Smooth muscle cell (in vitro differentiated cells): ENCODE data around the gene GRID2. TPM values are rescaled to one million over a fixed set of nuclear protein-coding genes. Genes with fewer than 3 reads are reported as not detected.

ENCODE experiments used
- DNase-seq: peaks from one replicate; lab custom pipeline; 2025; ENCODE audit not compliant: unreplicated experiment; lab: John Stamatoyannopoulos, UW
- H2AFZ ChIP-seq: fragments of 200-600 bp; sonication (generic); 2 replicates; pipeline ENCODE4 v1.6.0; 2016; ENCODE audit warnings: antibody characterized with exemption, low read depth, mild to moderate bottlenecking
- H3F3A ChIP-seq: fragments of 200-600 bp; sonication (generic); 2 replicates; pipeline ENCODE4 v1.6.0; 2017; ENCODE audit warnings: antibody characterized with exemption, low read depth
- H3K27ac ChIP-seq: fragments of 200-600 bp; sonication (generic); 2 replicates; pipeline ENCODE4 v1.5.1; 2016; ENCODE audit warnings: low read depth, mild to moderate bottlenecking
- H3K27me3 ChIP-seq: fragments of 200-600 bp; sonication (generic); 2 replicates; pipeline ENCODE4 v1.6.1; 2016; ENCODE audit warnings: low read depth, mild to moderate bottlenecking
- H3K36me3 ChIP-seq: fragments of 200-600 bp; sonication (generic); 2 replicates; pipeline ENCODE4 v1.5.1; 2016; ENCODE audit warnings: low read depth
- H3K4me1 ChIP-seq: fragments of 200-600 bp; sonication (generic); 2 replicates; pipeline ENCODE4 v1.5.1; 2016; ENCODE audit warnings: low read depth
- H3K4me2 ChIP-seq: fragments of 200-600 bp; sonication (generic); 2 replicates; pipeline ENCODE4 v1.6.0; 2016; ENCODE audit warnings: mild to moderate bottlenecking
- H3K4me3 ChIP-seq: fragments of 200-600 bp; sonication (generic); 2 replicates; pipeline ENCODE4 v1.5.1; 2016; ENCODE audit warnings: mild to moderate bottlenecking
- H3K79me2 ChIP-seq: fragments of 200-600 bp; sonication (generic); 2 replicates; pipeline ENCODE4 v1.6.0; 2016; ENCODE audit warnings: low read depth, mild to moderate bottlenecking
- H3K9ac ChIP-seq: fragments of 200-600 bp; sonication (generic); 2 replicates; pipeline ENCODE4 v1.6.0; 2016; ENCODE audit warnings: low read depth
- H3K9me3 ChIP-seq: fragments of 200-600 bp; sonication (generic); replicated peaks from 2 replicates; pipeline ENCODE4 v1.5.1; 2016; ENCODE audit warnings: low read depth
- H4K20me1 ChIP-seq: fragments of 200-600 bp; sonication (generic); 2 replicates; pipeline ENCODE4 v1.6.0; 2016; ENCODE audit warnings: low read depth
- CTCF ChIP-seq: fragments of 200-600 bp; sonication (generic); IDR thresholded peaks from 2 replicates; pipeline ENCODE4 v1.5.1; 2017; ENCODE audit warnings: borderline replicate concordance, mild to moderate bottlenecking, antibody characterized with exemption; ENCODE audit not compliant: insufficient read depth, poor library complexity, severe bottlenecking
- WGBS: methylation state at CpG from one replicate; pipeline ENCODE4 v1.1.7; 2016; ENCODE audit warnings: low lambda C conversion rate; 5-methylcytosine and 5-hydroxymethylcytosine counted together
- polyA plus RNA-seq: library from polyadenylated mRNA; unstranded; fragments of >200 nt; fragmentation: Nextera tagmentation; extraction: Ambion mirVana; gene quantifications from 2 replicates; pipeline ENCODE4 v1.2.1, GENCODE V29; 2016
- total RNA-seq: library from RNA; depleted of rRNA; stranded (reverse); fragments of >200 nt; gene quantifications from 2 replicates; pipeline ENCODE4 v1.2.3, GENCODE V29; 2014

GRID2 gene
- total and polyA plus RNA-seq, 2 experiments from 2014 or later = 1.2 TPM; not detected in 1

GRCh38 chr4:92381616-92382015 is 77.8 kb downstream of the GRID2 start:
- Histone ChIP-seq H3K4me2 (no peak overlapping the region), H3K4me1 (no peaks in the 10 kb centered on the region), H3F3A (no peaks in the 10 kb centered on the region), H2AFZ (no peak overlapping the region), H3K4me3 (no peak overlapping the region), H3K27me3 (no peaks in the 10 kb centered on the region), H3K27ac (no peak overlapping the region), H3K9ac (no peak overlapping the region), H3K36me3 (no peaks in the 10 kb centered on the region), H3K9me3 (no peaks in the 10 kb centered on the region), H3K79me2 (no peaks in the 10 kb centered on the region), H4K20me1 (no peaks in the 10 kb centered on the region)
- TF ChIP-seq CTCF = no peak
- no peak for DNase-seq

- Histone ChIP-seq H3K4me2 (no peak overlapping the region), H4K20me1 (no peaks in the 10 kb centered on the region), H3K79me2 (no peaks in the 10 kb centered on the region), H3F3A (no peaks in the 10 kb centered on the region), H3K36me3 (no peaks in the 10 kb centered on the region), H3K9ac (no peak overlapping the region), H3K27ac (no peak overlapping the region), H3K4me1 (no peaks in the 10 kb centered on the region), H3K4me3 (no peak overlapping the region), H3K9me3 (no peaks in the 10 kb centered on the region), H2AFZ (no peak overlapping the region), H3K27me3 (no peaks in the 10 kb centered on the region)
- TF ChIP-seq CTCF = no peak
- no peak for DNase-seq
- 94% methylated on average over 1 of the region's 1 CpG for WGBS
Measured at GRCh38 chr4:92382128-92382527, 78.4 kb downstream of the GRID2 start.

DNA sequence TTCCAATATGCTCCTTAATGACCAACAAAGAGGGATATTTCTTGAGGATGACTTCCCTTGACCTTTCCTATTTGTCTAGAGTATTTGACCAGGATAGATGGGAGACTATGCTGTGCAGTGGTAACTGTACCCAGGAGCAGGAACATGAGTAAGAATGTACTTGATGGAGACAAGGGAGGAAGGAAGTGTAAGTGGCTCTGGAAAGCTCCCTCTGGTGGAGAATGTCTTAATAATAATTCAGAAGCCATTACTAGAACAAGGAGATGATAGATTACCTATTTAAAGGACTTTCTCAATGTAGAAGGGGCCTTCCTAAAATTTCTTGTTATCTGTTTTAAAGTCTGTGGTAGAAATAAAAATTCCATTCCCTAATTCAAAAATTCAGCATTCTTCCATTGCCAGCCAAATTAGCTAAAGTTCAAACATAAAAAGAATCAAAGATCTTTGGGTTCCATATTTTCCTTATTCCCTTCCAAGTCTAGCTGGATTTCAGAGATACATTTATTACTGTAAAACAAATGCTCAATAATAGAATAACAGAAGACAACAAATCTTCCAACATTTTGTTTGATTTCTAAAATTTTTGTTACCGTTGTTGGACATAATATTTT is 83.8 kb downstream of the GRID2 start:
- DNase-seq = no peak
- Histone ChIP-seq H3K9ac (no peak overlapping the region), H3F3A (no peaks in the 10 kb centered on the region)

More for the DNA sequence above, 83.8 kb downstream of the GRID2 start:
- H3K4me2 ChIP-seq = no peak overlapping the region
- peak overlapping the region; percentile 47 for H2AFZ ChIP-seq
- H3K27ac ChIP-seq = no peak overlapping the region
- no peaks in the 10 kb centered on the region for H4K20me1 ChIP-seq
- no peak overlapping the region for H3K4me3 ChIP-seq
- no peaks in the 10 kb centered on the region for H3K9me3 ChIP-seq
- no peaks in the 10 kb centered on the region for H3K4me1 ChIP-seq
- peak; percentile 64 for TF ChIP-seq CTCF
- no peaks in the 10 kb centered on the region for H3K27me3 ChIP-seq
- WGBS = 97% methylated on average over 1 of the region's 1 CpG
- H3K36me3 ChIP-seq = no peaks in the 10 kb centered on the region
- H3K79me2 ChIP-seq = no peaks in the 10 kb centered on the region
